ENCODE data around the gene ADIPOR2.

Gene ADIPOR2

GRCh38 chr12:1832801-1833595, 142.1 kb downstream of the ADIPOR2 start:
- no peak for DNase-seq

GRCh38 chr12:1833596-1834028, 142.7 kb downstream of the ADIPOR2 start:
- no peak for DNase-seq

GRCh38 chr12:1834186-1834925, 143.5 kb downstream of the ADIPOR2 start:
- no peak for DNase-seq

GRCh38 chr12:1835211-1836131, 144.6 kb downstream of the ADIPOR2 start:
- no peak for DNase-seq

- DNase-seq, result no peak
Measured at GRCh38 chr12:1836241-1836803, 145.5 kb downstream of the ADIPOR2 start.

- peak; percentile 57 for DNase-seq
Measured at GRCh38 chr12:1836854-1837421, 146.1 kb downstream of the ADIPOR2 start.

GRCh38 chr12:1837541-1838204, 146.8 kb downstream of the ADIPOR2 start:
- DNase-seq, result no peak
